ENCODE results near the gene PMEPA1.

The PMEPA1 gene

DNA sequence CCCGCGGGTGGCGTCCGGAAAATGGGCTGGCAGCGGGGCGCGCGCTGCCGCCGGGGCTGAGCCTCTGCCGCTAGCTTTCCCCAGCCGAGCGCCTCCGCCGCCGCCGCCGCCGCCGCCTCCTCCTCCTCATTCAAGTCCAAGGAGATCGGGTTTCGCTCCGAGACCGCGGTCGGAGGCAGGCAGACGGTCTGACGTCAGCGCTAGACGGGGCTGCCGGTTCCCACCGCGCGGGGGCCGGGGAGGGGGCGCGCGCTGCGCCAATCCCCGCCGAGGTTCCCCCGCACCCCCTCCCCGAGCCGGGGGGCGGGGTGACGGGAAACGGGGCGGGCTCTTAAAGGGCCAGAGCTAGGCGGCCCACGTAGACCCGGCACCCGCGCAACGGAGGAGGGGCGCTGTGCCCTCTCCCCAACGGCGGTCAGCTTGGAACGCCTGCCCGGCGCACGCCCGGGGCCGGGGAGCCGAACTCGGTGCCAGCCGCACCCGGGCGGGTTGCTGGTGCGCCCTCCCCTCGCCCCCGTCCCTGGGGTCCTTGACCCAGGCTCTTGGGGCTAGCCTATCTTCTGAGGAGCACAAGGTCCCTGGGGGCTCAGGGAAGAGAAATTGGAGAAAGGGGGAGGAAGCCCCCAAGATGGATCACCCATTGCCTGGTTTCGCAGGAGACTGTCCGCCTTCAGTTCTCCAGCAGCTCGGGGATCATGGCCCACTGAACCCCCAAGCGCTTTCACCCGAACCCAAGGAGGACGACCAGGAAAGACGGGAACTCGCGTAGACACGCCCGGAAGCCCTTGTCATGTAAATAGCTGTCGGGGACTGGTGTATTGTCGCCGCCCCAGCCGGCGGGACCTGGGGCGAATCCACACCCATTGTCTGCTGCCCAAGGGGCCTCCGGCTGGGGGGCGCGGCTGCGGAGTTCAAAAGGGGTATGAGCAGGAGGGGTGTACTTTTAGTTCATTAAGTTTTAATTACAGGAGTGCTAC is at the start of gene PMEPA1:
TSS of gene PMEPA1 (minus strand) at position 193 of the 977 bp plus-strand sequence. CDS start 433 bp downstream, outside the sequence.
- peak; percentile 92 to 93 for DNase-seq

DNA sequence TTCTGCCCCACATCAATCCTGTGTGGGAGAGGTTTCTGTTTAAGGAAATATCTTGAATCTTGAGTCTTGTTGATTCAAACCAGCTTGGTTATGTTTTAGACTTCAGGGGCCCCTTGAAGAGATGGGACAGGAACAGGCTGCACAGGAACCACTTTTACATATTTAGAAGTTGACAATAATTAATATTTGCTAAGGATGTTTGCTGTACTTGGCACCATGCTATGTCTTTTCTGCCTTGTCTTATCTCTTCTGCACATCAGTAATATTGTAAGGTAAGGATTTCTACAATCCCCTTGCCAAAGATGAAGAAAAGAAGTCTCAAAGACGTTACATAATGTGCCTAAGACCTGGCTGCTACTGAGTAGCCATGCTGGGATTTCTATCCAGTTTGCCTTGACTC is 48.0 kb upstream of the PMEPA1 start:
- no peak for DNase-seq

DNA sequence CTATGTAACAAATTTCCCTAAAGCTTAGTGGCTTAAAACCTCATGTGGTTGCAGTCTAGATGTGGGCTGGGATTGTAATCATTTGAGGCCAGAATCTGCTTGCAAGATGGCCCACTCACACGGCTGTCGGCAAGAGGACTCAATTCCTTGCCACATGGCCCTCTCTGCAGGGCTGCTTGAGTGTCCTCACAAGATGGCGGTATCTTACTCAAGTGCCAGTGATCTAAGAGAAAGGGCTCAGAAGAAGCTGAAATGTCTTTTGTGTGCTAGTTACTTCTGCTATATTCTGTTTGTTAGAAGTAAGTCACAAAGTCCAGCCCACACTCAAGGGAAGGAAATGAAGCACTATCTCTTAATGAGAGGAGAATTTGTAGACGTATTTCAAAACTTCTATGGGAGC is 47.1 kb upstream of the PMEPA1 start:
- DNase-seq: no peak

- DNase-seq: no peak
Measured at GRCh38 chr20:57756213-57756612, 46.4 kb upstream of the PMEPA1 start.

GRCh38 chr20:57755609-57756008 is 45.8 kb upstream of the PMEPA1 start:
- DNase-seq: no peak

- no peak for DNase-seq
Measured at GRCh38 chr20:57754190-57754589, 44.4 kb upstream of the PMEPA1 start.

GRCh38 chr20:57753332-57754164 is 43.7 kb upstream of the PMEPA1 start:
- no peak for DNase-seq

- no peak for DNase-seq
Measured at GRCh38 chr20:57751411-57751810, 41.6 kb upstream of the PMEPA1 start.

DNA sequence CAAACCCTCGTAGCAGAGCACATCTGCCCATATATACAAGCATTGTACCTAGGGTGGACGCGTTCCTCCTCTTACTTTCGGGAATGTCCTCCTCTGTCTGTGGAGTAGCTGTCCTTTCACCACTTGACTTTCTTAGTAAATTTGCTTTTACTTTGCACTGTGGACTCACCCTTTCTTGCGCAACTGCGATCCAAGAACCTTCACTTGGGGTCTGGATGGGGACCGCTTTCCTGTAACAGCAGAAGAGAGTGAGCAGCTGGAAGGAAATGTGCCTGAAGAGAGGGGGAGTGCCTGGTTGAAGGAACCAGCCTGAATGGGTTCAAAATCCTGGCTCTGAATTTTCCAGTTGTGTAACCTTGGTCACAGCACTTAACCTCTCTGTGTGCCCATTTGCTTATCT is 40.1 kb upstream of the PMEPA1 start:
- DNase-seq: no peak

DNA sequence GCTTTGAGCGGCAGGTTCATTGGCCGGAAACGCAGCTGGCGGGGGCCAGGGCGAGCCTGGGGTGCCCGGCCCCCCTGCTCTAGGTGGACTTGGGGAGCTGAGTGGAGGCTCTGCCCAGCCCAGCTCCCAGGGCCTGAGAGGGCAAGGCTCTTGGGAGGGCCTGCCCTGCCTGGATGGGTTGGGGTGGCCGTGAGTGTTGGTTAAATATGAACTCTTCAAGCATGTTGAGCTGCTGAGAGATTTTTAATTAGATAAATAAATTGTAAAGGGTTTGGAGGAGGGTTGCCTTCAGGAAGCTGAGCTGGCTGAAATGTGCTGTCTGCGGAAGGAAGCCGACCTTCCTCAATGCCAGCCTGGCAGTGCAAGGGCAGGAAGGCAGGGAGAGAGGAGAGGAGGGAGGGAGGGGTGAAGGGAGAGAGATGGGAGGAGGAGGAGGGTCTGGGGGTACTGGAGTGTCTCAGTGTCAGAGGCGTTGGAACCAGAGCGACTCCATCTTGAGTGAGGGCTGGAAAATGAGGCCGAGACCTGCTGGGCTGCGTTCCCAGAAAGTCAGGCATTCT is 39.4 kb upstream of the PMEPA1 start:
- no peak for DNase-seq

DNA sequence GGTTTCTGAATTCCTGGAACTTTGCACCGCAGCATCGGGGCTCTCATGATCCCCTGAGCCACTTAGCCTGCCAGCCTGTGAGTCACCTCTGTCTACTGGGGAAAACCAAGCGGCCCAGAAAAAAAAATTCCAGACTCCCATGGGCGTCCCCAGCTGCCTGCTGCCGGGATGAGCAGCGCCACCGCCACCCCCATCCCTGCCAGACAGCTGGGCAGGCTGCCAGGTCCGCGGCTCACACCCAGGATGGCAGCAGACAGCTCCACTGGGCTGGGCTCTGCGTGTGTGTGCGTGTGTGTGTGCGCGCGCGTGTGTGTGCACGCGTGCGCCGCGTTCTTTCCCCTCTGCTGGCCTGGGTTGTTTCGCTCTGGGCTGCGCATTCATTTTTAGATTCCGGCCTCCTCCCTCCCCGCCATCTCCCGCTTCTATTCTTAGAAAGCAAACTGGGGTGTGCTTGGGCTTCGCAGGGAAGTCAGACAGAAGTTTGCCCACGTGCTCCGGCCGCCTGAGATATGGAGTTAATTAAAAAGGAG is 38.9 kb upstream of the PMEPA1 start:
- peak; percentile 53 to 63 for DNase-seq

DNA sequence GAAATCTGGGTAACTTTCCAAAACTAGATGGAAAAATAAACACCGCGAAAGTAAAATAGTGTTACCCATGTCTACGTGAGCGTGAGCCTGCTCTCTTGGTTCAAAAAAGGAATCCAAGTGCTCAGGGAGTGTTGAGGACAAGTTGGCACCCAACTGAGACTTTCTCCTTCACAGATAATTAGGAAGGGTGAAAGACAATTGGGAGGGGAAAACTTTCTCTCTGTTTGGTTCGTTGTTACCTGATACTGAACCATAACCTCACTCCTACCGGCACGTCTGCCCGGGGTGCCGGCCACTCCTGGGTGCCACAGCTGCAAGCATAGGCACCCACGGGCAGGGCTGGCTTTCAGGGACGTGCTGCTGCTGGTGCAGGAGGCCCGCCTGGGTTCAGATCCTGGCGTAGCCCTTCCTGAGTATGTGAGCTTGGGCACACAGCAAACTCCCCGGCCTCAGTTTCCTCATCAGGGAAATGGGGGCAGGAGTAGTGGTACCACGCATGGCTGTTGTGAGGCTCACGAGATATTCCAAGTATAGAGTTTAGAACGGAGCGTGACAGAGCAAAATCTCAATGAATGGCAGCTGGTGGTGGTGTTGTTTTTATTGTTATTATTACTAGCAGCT is 38.2 kb upstream of the PMEPA1 start:
- DNase-seq: no peak

GRCh38 chr20:57746832-57747404 is 37.1 kb upstream of the PMEPA1 start:
- DNase-seq: no peak

DNA sequence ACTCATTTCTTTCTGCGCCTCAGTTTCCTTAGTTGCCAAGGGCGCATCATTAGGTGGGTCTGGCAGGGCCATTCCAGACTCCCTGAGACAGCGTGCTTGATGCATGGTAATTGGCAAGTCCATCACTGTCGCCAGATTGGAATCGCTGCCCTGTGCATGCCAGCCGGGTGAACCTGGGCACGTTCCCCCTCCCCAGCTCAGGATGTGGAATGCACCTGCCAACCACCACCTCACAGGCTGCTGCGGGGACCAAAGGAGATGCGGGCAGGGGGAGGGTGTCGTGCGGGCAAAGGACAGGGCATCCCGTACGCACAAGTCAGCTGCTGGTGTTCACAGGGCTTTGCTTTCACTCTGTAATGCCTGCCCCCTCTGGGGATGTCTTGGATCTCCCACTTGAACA is 36.4 kb upstream of the PMEPA1 start:
- no peak for DNase-seq

DNA sequence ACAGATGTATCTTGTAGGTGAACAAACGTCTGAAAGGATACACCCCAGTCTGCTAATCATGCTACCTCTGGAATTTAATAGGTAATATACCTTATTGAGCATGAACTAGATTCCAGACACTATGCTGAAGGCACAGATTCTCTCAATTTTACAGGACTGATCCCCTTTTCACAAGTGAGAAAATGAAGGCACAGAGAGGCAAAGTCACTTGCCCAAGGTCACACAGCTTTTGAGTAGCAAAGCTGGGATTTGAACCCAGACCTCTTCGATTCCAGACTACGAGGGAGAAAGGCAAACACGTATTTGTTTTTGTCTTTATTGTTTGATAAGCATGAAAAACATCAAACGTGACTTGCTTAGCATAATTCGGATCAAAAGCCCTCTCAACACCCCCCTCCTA is 34.4 kb upstream of the PMEPA1 start:
- DNase-seq: no peak

GRCh38 chr20:57743450-57744095 is 33.8 kb upstream of the PMEPA1 start:
- DNase-seq: no peak

- DNase-seq: no peak
Measured at GRCh38 chr20:57742507-57743181, 32.8 kb upstream of the PMEPA1 start.

DNA sequence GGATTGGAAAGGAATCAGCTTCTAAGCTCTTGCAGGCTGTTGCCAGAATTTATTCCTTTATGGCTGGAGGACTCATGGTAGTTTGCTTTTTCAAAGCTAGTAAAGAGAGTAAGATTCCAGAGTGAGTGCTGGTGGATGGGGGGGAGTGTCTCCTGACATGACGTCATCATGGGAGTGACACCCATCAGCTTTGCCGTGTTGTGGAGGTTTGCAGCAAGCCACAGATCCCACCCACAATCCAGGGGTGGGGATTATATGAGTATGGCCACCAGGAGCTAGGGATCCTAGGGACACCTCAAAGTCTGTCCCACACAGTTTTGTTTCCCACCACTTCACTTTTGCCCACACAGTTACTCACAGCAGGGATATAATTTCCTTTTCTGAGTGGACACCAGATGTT is 28.7 kb upstream of the PMEPA1 start:
- no peak for DNase-seq

GRCh38 chr20:57738053-57738452 is 28.2 kb upstream of the PMEPA1 start:
- DNase-seq: no peak

- no peak for DNase-seq
Measured at GRCh38 chr20:57737349-57737748, 27.5 kb upstream of the PMEPA1 start.

GRCh38 chr20:57736738-57737347 is 27.0 kb upstream of the PMEPA1 start:
- no peak for DNase-seq
